Right lobe of liver (tissue), 6 donors: ENCODE measurements around the gene SUMO4. TPM values are rescaled to one million over a fixed set of nuclear protein-coding genes. Genes with fewer than 3 reads are reported as not detected.

Experiments
- ATAC-seq, 4 donors: fragments of 200-7000 bp; cut with Tn5 transposase; one replicate each; pipeline ENCODE4 v1.9.1; 2020; ENCODE audit warnings: mild to moderate bottlenecking in 4 of 4, moderate library complexity in 4 of 4
- DNase-seq, 3 donors: peaks; one replicate each; pipeline ENCODE4 v3.0.0-alpha.2; 2020
- H3K27ac ChIP-seq, 3 donors: fragments of 200-600 bp; one replicate each; pipeline ENCODE4 v1.8.0; 2022
- H3K27me3 ChIP-seq, 2 donors: fragments of 200-600 bp; one replicate each; pipeline ENCODE4 v1.8.0; 2022
- H3K36me3 ChIP-seq, 4 donors: fragments of 200-600 bp; sonication (generic) in 1 of 4; one replicate each; pipeline versions ENCODE4 v1.5.1 to v1.8.0; 2017 to 2022; ENCODE audit warnings: control low read depth in 1 of 4
- H3K4me1 ChIP-seq, 4 donors: fragments of 200-600 bp; sonication (generic) in 1 of 4; one replicate each; pipeline versions ENCODE4 v1.5.1 to v1.8.0; 2017 to 2022; ENCODE audit warnings: control low read depth in 1 of 4
- H3K4me3 ChIP-seq, 3 donors: fragments of 200-600 bp; one replicate each; pipeline ENCODE4 v1.8.0; 2022
- H3K9me3 ChIP-seq, 4 donors: fragments of 200-600 bp; sonication (generic) in 1 of 4; one replicate each; pipeline versions ENCODE4 v1.5.1 to v1.8.0; 2017 to 2022; ENCODE audit warnings: control low read depth in 1 of 4
- CTCF ChIP-seq, 4 donors: fragments of 200-600 bp in 3 of 4; fragments of 450-650 bp in 1 of 4; IDR thresholded peaks; one replicate each; pipeline versions ENCODE4 v1.5.1 to v1.8.0; 2016 to 2022; ENCODE audit warnings: antibody characterized with exemption in 4 of 4, mild to moderate bottlenecking in 2 of 4
- POLR2A ChIP-seq: fragments of 450-650 bp; IDR thresholded peaks from one replicate; pipeline ENCODE4 v1.6.1; 2017; ENCODE audit warnings: antibody characterized with exemption, mild to moderate bottlenecking
- WGBS: methylation state at CpG from one replicate; pipeline ENCODE4 v1.1.6; 2018; ENCODE audit warnings: low coverage, low lambda C conversion rate; ENCODE audit not compliant: insufficient coverage; ENCODE audit errors: missing lambda C conversion rate; 5-methylcytosine and 5-hydroxymethylcytosine counted together
- intact Hi-C, 2 donors: fragments of 100-400 bp; cut with DNase I; formaldehyde crosslinking; loops; one replicate each; pipeline versions ENCODE4 v1.11.2 to v1.14.1; 2022
- total RNA-seq, 6 experiments: library from RNA; depleted of rRNA in 2 of 6; stranded (reverse); fragments of >200 nt in 2 of 6; fragmentation: NEBNext Ultra II Directional in 3 of 6; extraction: Animal tissue kit (Norgen Biotek cat#: 25700) in 3 of 6; gene quantifications; one replicate each; pipeline versions ENCODE4 v1.1.0 to v1.2.4, GENCODE V29; 2016 to 2023
- donor health status: DM: no; HTN: yes; CAD: no.
- donor health status: DM: no; HTN: no; CAD: no.
- donor health status: DM: no; HTN: no; CAD: no.
- donor health status: DM: no; HTN: yes; CAD: no.
- donor health status: DM: no; HTN: yes; CAD: no.

Gene SUMO4
- total RNA-seq, 6 experiments from 2014 or later = 0.49 to 1.2 (median 1.0) TPM

GRCh38 chr6:149435919-149436586, 36.0 kb downstream of the SUMO4 start:
- TF ChIP-seq CTCF (IDR thresholded peaks at IDR 0.05) = no peak
- no peak for TF ChIP-seq POLR2A
- no peaks in the 10 kb centered on the region for H3K27me3 ChIP-seq
- H3K4me1 ChIP-seq = no peaks in the 10 kb centered on the region
- ATAC-seq (no peak), DNase-seq (no peak)
- H3K36me3 ChIP-seq = no peaks in the 10 kb centered on the region
- no peak overlapping the region for H3K4me3 ChIP-seq
- H3K27ac ChIP-seq = no peak overlapping the region
- intact Hi-C loops = loop anchor here (10.0 kb wide), 2 partner anchors 351 to 411 kb away; no protein-coding TSS in a partner anchor
- H3K9me3 ChIP-seq = no peaks in the 10 kb centered on the region
- 86% methylated on average over 8 of the region's 13 CpGs for WGBS

- Histone ChIP-seq H3K9me3 (no peaks in the 10 kb centered on the region), H3K27ac (no peak overlapping the region), H3K27me3 (no peaks in the 10 kb centered on the region), H3K4me3 (no peak overlapping the region), H3K36me3 (no peaks in the 10 kb centered on the region), H3K4me1 (no peaks in the 10 kb centered on the region)
- TF ChIP-seq CTCF (IDR thresholded peaks at IDR 0.05) = no peak
- no peak for TF ChIP-seq POLR2A
- DNase-seq (no peak), ATAC-seq (no peak)
- 95% methylated on average over 7 of the region's 12 CpGs for WGBS
- intact Hi-C loops = loop anchor here (10.0 kb wide), 2 partner anchors 352 to 412 kb away; no protein-coding TSS in a partner anchor
Observed at GRCh38 chr6:149436647-149437046, 36.6 kb downstream of the SUMO4 start.

- no peaks in the 10 kb centered on the region for H3K4me1 ChIP-seq
- H3K9me3 ChIP-seq = no peaks in the 10 kb centered on the region
- no peaks in the 10 kb centered on the region for H3K36me3 ChIP-seq
- intact Hi-C loops = loop anchor here (10.0 kb wide), 2 partner anchors 352 to 412 kb away; no protein-coding TSS in a partner anchor
- H3K27me3 ChIP-seq = no peaks in the 10 kb centered on the region
- no peak overlapping the region for H3K4me3 ChIP-seq
- 69% methylated on average over 3 of the region's 3 CpGs for WGBS
- ATAC-seq (no peak), DNase-seq (no peak)
- H3K27ac ChIP-seq = no peak overlapping the region
- TF ChIP-seq POLR2A (no peak), CTCF (IDR thresholded peaks at IDR 0.05) (no peak)
Observed at GRCh38 chr6:149437212-149437611, 37.1 kb downstream of the SUMO4 start.

GRCh38 chr6:149438855-149439254, 38.8 kb downstream of the SUMO4 start:
- no peaks in the 10 kb centered on the region for H3K36me3 ChIP-seq
- intact Hi-C loops = loop anchor here (10.0 kb wide), 2 partner anchors 354 to 414 kb away; no protein-coding TSS in a partner anchor
- 51% methylated on average over 2 of the region's 3 CpGs for WGBS

More at GRCh38 chr6:149438855-149439254, 38.8 kb downstream of the SUMO4 start:
- no peak for DNase-seq
- Histone ChIP-seq H3K4me3 (no peak overlapping the region), H3K4me1 (no peaks in the 10 kb centered on the region), H3K27ac (no peak overlapping the region), H3K9me3 (no peaks in the 10 kb centered on the region), H3K27me3 (no peaks in the 10 kb centered on the region)
- ATAC-seq = no peak
- TF ChIP-seq CTCF (IDR thresholded peaks at IDR 0.05) (no peak), POLR2A (no peak)
